GM19324 (cell line): ENCODE results near the gene TTC21A.

Experiments used
- ATAC-seq: cut with Tn5 transposase; IDR thresholded peaks from one replicate; pipeline ENCODE4 v1.9.1; 2021; ENCODE audit warnings: mild to moderate bottlenecking, moderate library complexity; ENCODE audit not compliant: unreplicated experiment, low FRiP score

The TTC21A gene

DNA sequence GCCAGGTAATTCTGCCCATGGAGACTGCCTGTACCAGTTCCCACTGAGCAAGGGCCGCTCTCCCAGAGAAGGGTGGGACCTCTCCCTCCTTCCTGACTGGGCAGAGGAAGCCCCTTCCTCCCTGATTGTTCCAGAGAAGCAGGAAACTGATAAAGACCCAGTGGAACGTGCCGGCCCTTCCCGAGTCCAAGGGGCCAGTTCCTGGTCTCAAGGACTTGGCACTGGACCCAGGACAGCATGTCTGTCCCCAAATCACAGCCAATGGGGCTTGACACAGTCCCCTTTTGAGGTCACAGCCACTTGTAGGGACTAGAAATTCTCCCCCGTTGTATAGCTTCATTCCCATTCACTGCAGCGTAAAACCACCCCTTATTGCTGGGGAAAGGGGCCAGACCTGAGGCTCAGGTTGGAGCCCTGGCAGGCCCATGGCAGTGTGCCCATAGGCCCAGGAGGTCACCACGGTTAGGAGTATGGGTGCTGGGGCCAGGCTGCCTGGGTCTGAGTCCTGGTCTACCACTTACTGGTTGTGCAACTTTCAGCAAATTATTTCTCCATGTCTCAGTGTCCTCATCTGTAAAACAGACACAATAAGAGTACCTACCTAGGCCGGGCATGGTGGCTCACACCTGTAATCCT is 27.8 kb downstream of the TTC21A start:
- no peak for ATAC-seq

DNA sequence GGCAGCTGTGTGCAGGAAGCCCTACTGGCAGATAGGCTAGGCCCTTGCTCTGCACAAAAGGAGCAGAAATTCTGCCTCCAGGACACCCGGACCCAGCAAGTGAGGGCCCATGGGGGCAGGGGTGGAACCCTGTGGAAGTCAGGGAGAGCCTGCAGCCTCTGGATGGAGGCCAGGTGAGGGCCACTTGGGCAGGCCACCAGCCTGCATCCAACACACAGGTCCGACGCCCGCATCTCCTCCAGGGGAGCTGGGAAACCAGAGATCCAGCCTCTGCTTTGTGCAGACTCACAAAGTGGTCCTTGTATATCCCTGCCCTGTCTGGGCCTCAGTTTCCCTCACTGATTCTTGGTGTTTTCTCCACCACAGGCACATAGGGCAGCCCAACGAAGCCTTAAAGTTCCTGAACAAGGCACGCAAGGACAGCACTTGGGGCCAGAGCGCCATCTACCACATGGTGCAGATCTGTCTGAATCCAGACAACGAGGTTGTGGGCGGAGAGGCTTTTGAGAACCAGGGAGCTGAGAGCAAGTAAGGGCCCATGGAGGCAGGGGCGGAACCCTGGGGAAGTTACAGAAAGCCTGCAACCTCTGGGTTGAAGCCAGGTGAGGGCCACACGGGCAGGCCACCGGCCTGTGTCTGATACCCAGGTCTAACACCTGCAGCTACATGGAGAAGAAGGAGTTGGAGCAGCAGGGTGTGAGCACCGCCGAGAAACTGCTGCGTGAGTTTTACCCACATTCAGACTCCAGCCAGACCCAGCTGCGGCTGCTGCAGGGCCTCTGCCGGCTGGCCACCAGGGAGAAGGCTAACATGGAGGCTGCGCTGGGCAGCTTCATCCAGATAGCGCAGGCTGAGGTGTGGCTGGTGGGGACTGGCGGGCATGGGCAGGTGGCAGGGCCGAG is 29.3 kb downstream of the TTC21A start:
- ATAC-seq, result no peak

DNA sequence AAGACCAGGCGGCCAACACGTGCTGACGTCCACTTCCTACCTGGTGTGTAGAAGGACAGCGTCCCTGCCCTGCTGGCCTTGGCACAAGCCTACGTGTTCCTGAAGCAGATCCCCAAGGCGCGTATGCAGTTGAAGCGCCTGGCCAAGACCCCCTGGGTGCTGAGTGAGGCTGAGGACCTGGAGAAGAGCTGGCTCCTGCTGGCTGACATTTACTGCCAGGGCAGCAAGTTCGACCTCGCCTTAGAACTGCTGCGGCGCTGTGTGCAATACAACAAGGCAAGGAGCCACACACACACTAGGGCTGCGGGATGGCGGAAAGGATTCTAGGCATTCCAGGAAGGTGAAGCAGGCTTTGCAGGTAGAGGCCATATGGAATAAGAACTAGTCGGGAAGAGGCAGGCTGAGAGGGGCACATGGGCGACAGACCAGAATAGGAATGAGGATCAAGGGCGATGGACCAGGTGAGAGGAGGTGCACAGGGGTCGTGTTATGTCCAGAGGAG is 30.0 kb downstream of the TTC21A start:
- no peak for ATAC-seq

DNA sequence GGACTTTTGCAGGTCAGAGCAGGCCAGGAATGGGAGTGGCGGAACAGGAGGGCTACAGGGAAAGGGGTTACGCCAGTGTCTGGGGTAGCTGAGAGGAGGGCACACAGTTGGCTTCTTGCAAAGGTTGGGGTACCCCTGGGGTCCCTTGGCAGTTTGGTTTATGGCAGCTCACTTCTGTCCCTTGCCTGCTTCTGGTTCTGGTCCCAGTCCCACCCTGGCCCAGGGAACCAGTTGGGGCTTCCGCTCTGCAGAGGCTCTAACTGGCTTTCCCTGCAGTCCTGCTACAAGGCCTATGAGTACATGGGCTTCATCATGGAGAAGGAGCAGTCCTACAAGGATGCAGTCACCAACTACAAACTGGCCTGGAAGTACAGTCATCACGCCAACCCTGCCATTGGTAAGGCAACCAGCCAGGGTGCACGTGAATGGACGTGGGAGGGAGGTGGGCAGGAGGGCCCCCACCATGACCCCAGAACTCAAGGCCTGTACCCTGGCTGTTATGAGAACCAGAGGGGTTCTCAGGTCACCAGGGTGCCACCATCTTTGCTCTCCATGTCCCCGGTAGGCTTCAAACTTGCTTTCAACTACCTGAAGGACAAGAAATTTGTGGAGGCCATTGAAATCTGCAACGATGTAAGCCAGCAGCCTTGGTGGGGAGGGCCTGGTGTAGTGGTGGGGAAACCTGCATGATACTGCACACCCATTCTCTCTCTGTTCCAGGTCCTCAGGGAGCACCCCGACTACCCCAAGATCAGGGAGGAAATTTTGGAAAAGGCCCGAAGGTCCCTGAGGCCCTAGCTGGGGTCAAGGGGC is 30.7 kb downstream of the TTC21A start:
- no peak for ATAC-seq

GRCh38 chr3:39138804-39139415 is 31.4 kb downstream of the TTC21A start:
- no peak for ATAC-seq

GRCh38 chr3:39139442-39139841 is 32.0 kb downstream of the TTC21A start:
- ATAC-seq, result no peak

DNA sequence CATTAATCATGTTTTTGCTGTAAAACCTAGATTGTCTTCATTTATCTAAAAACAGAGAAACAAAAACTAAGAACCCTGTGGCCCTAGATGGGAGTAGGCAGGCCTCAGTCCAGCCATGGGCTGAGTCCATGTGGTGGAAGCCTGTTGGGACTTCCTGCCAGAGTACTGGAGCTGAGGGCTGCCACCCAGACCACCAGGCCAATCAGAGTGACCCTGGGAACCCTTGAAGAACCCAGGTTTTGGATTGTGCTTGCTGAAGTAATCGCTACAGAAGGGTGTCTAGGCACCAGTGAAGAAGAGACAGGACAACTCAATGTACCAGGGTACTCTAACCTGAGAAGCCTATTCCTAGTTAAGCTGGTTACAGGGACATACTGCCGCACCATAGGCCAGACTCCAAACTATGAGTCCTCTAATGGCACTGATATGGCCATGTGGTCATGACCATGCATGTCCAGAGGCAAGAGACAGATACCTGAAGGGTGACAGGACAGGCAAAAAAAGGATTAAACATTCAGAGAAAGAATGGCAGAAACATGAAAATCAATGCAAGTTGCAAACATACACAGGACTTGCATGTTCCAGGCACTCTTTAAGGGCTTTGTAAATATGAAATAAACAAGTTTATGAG is 33.0 kb downstream of the TTC21A start:
- no peak for ATAC-seq

- no peak for ATAC-seq
Observed at GRCh38 chr3:39141171-39141995, 33.9 kb downstream of the TTC21A start.

GRCh38 chr3:39142067-39142466 is 34.6 kb downstream of the TTC21A start:
- no peak for ATAC-seq

- no peak for ATAC-seq
Observed at GRCh38 chr3:39143051-39143885, 35.8 kb downstream of the TTC21A start.

- ATAC-seq, result no peak
Observed at GRCh38 chr3:39144095-39144747, 36.7 kb downstream of the TTC21A start.

GRCh38 chr3:39144748-39145380 is 37.4 kb downstream of the TTC21A start:
- no peak for ATAC-seq

DNA sequence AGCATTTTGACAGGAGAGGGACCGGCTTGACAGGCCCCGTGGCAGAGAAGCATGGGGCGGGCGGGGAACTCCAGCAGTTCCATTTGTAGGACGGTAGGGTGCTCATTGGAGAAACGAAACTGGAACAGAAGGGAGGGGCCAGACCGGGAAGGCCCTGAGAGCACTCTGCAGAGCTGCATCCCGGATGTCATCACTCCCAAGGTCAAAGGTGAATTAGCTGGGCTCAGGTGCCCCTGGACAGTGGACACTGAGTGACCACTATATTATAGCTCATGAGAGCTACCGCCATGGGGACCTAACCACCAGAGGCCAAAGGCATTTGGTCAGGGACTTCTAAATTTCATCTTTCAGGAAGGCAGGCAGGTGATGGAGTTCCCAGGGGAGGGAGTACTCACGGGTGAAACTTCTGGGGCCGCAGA is 38.6 kb downstream of the TTC21A start:
- ATAC-seq, result no peak

DNA sequence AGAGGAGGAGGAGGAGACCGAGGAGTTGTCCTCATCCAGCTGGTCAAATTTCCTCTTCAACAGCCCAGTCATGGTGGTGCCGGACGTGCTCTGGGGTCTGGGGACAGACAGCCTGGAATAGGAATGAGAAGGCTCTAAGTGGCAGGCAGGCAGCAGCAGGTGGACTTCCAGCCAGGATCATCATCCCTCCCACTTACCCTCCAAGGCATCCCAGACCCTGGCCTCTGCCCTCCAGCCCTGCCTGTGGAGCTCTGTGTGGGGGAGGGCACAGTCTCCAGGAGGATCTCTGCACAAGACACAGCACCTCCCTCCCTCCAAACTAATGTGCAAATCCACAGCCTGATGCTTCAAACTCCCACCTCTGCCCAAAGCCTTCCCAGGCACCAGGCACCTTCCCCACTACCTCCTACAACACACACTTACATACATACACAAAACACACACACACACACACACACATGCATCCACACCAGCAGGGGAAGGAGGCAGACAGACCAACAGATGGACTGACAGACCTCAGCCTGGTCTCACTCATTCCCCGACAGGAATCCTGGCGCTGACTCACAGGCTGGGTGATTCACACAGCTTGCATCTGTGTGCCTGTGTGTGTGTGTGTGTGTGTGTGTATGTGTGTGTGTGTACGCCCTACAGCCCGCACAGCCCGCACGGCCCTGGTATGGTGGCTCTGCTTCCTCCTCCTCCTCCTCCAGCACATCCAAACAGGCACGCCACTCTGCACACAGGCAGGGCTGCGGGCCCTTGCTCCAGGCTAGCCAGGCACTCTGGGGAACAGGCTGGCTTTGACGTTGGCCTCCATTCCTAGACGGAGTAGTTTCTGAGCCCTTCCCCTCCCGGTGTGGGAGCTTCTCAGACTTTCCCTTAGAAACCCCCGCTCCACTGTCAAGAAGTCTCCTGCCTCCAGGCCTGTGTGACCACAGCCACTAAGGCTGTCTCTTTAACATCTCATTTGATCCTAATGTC is 39.4 kb downstream of the TTC21A start:
- ATAC-seq, result peak; percentile 4

- peak; percentile 29 for ATAC-seq
Observed at GRCh38 chr3:39147711-39148434, 40.4 kb downstream of the TTC21A start.
